ENCODE measurements around the gene ZNF160. TPM values are rescaled to one million over a fixed set of nuclear protein-coding genes. Genes with fewer than 3 reads are reported as not detected.

Gene ZNF160
- total RNA-seq, 1 donor from 2014 or later: 86.0 TPM

DNA sequence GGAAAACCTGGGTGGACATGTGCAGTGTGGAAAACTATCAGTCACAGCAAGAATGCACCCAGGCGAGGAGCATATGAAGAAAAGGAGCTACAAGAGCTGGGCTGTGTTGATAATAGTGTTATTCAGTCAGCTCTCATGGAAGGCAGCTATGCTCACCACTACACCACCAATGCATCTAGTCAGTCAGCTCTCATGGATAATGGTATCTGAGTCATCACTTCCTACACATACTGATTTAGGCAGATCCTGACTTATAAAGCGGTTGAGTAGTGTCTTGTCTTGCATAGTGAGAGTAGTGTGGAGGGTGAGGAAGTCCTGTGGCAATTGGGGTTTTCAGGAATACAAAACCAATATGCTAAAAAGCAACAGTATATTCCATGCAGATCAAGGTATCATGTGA is 9.1 kb upstream of the ZNF160 start:
- Histone ChIP-seq H3K79me2 (ENCODE audit: low read depth) (no peaks in the 10 kb centered on the region), H3K9ac (no peak overlapping the region), H3K4me3 (no peak overlapping the region), H3K27me3 (no peaks in the 10 kb centered on the region), H3F3A (ENCODE audit: low read depth) (no peaks in the 10 kb centered on the region), H3K36me3 (peaks cover 18% of the 10 kb centered on the region), H2AFZ (replicated peaks) (no peak overlapping the region), H3K9me3 (ENCODE audit: low read depth) (peaks cover under 1% of the 10 kb centered on the region), H4K20me1 (ENCODE audit: low read depth) (no peaks in the 10 kb centered on the region), H3K4me2 (no peak overlapping the region), H3K4me1 (no peaks in the 10 kb centered on the region), H3K27ac (no peak overlapping the region)
- H3K27me3 Mint-ChIP-seq (ENCODE audit: insufficient read depth, low read depth): peaks cover 2% of the 10 kb centered on the region
- peaks cover 69% of the 10 kb centered on the region for H3K36me3 Mint-ChIP-seq
- DNase-seq (ENCODE audit: low spot score): no peak
- peaks cover 35% of the 10 kb centered on the region for H3K9me3 Mint-ChIP-seq
- no peak overlapping the region for H3K27ac Mint-ChIP-seq
- no peak overlapping the region for H3K4me3 Mint-ChIP-seq
- no peaks in the 10 kb centered on the region for H3K4me1 Mint-ChIP-seq
- TF ChIP-seq, protein P1, sequence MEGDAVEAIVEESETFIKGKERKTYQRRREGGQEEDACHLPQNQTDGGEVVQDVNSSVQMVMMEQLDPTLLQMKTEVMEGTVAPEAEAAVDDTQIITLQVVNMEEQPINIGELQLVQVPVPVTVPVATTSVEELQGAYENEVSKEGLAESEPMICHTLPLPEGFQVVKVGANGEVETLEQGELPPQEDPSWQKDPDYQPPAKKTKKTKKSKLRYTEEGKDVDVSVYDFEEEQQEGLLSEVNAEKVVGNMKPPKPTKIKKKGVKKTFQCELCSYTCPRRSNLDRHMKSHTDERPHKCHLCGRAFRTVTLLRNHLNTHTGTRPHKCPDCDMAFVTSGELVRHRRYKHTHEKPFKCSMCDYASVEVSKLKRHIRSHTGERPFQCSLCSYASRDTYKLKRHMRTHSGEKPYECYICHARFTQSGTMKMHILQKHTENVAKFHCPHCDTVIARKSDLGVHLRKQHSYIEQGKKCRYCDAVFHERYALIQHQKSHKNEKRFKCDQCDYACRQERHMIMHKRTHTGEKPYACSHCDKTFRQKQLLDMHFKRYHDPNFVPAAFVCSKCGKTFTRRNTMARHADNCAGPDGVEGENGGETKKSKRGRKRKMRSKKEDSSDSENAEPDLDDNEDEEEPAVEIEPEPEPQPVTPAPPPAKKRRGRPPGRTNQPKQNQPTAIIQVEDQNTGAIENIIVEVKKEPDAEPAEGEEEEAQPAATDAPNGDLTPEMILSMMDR (IDR thresholded peaks at IDR 0.05): no peak
- TF ChIP-seq EZH2 (IDR thresholded peaks at IDR 0.05) (no peak), EZH2phosphoT487 (IDR thresholded peaks at IDR 0.05) (no peak)

DNA sequence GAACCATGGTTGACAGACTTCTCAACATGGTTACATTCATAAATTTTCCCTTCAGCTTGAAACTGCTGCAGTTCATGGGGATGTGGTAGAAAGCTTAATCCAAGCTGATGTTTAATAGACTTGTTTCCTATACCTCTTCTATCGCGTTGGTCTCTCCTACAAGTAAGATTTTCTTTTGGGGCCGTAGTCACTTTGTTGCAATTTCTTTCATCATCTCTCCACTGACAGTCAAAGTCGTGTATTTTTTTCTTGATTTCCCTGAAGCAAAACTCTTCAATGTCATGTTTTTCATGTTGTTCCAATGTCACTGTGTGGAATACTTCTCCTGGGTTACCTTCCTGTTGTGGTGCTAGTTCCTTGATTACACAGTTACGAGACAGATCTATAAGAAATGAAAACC is 6.3 kb upstream of the ZNF160 start:
- no peak overlapping the region for H3K27ac ChIP-seq
- DNase-seq (ENCODE audit: low spot score): no peak
- no peak overlapping the region for H3K9ac ChIP-seq
- no peaks in the 10 kb centered on the region for H3K27me3 Mint-ChIP-seq (ENCODE audit: insufficient read depth, low read depth)
- TF ChIP-seq, protein P1 (IDR thresholded peaks at IDR 0.05): no peak
- no peak for TF ChIP-seq EZH2phosphoT487 (IDR thresholded peaks at IDR 0.05)
- TF ChIP-seq EZH2 (IDR thresholded peaks at IDR 0.05): no peak
- H3K27ac Mint-ChIP-seq: no peak overlapping the region
- no peak overlapping the region for H3K4me2 ChIP-seq
- H3K4me1 Mint-ChIP-seq: no peaks in the 10 kb centered on the region
- H2AFZ ChIP-seq (replicated peaks): no peak overlapping the region
- H3K4me3 Mint-ChIP-seq: no peak overlapping the region
- H4K20me1 ChIP-seq (ENCODE audit: low read depth): no peaks in the 10 kb centered on the region
- no peaks in the 10 kb centered on the region for H3K9me3 ChIP-seq (ENCODE audit: low read depth)
- peaks cover 51% of the 10 kb centered on the region for H3K36me3 Mint-ChIP-seq
- no peaks in the 10 kb centered on the region for H3K4me1 ChIP-seq
- H3K27me3 ChIP-seq: no peaks in the 10 kb centered on the region
- no peaks in the 10 kb centered on the region for H3K79me2 ChIP-seq (ENCODE audit: low read depth)
- H3K4me3 ChIP-seq: no peak overlapping the region
- H3K36me3 ChIP-seq: peaks cover 4% of the 10 kb centered on the region
- no peaks in the 10 kb centered on the region for H3F3A ChIP-seq (ENCODE audit: low read depth)
- peaks cover 21% of the 10 kb centered on the region for H3K9me3 Mint-ChIP-seq

DNA sequence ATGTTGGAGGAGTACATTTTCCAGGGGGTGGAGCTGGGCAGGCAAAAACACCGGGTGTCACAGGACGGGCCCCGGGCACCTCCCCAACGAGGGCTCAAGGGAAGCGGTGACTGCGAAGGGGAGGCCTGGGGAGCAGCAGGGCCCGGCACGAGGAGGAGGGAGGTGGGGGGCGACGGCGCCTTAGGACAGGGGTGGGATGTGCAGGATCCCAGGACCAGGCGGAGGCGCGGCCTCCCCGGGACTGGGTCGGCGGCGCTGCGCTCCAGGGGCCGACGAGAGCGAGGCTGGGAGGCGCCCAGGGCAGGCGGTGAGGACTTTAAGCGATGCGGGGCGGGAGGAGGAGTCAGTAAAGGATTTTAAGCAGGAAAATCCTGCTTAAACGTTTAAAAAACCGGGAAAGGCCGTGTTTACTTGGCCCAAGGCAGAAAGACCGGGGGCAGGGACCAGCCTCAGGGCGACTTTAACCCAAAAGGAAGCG is 427 bp downstream of the ZNF160 start:
- Histone ChIP-seq H4K20me1 (ENCODE audit: low read depth) (peaks cover 41% of the 10 kb centered on the region), H3K79me2 (ENCODE audit: low read depth) (peaks cover 48% of the 10 kb centered on the region), H3K36me3 (no peaks in the 10 kb centered on the region), H3K4me1 (peaks cover 10% of the 10 kb centered on the region), H3K27me3 (no peaks in the 10 kb centered on the region), H3K9me3 (ENCODE audit: low read depth) (no peaks in the 10 kb centered on the region), H2AFZ (replicated peaks) (peak overlapping the region; percentile 12), H3K9ac (peak overlapping the region; percentile 65), H3K27ac (no peak overlapping the region), H3F3A (ENCODE audit: low read depth) (no peaks in the 10 kb centered on the region), H3K4me3 (peak overlapping the region; percentile 86), H3K4me2 (peak overlapping the region; percentile 95)
- no peak overlapping the region for H3K27ac Mint-ChIP-seq
- H3K9me3 Mint-ChIP-seq: peaks cover 20% of the 10 kb centered on the region
- peak overlapping the region; percentile 88 for H3K4me3 Mint-ChIP-seq
- H3K4me1 Mint-ChIP-seq: peaks cover 15% of the 10 kb centered on the region
- peaks cover 6% of the 10 kb centered on the region for H3K27me3 Mint-ChIP-seq (ENCODE audit: insufficient read depth, low read depth)
- peak; percentile 61 for DNase-seq (ENCODE audit: low spot score)
- peaks cover 30% of the 10 kb centered on the region for H3K36me3 Mint-ChIP-seq
- TF ChIP-seq, protein P1 (IDR thresholded peaks at IDR 0.05): no peak
- TF ChIP-seq EZH2 (IDR thresholded peaks at IDR 0.05) (no peak), EZH2phosphoT487 (IDR thresholded peaks at IDR 0.05) (no peak)

Data from neural progenitor cell (in vitro differentiated cells).